GM12878 (cell line): Measurements from ENCODE around the gene PDE6G. TPM values are rescaled to one million over a fixed set of nuclear protein-coding genes. Genes with fewer than 3 reads are reported as not detected.

Source experiments
- ATAC-seq: fragments of 200-7000 bp; cut with Tn5 transposase; 3 replicates; pipeline ENCODE4 v1.9.1; 2020; ENCODE audit warnings: mild to moderate bottlenecking, moderate library complexity
- BruUV-seq: library from RNA; stranded (reverse); fragments of 400-500 nt; replicated peaks from 2 replicates; lab custom pipeline; 2021; lab: Mats Ljungman, UMichigan
- CTCF ChIA-PET: fragments of 300-600 bp; sonication (Branson Sonifier 250); formaldehyde crosslinking; extraction: SDS; loops from one replicate; lab custom pipeline; 2021; ENCODE audit warnings: inconsistent platforms; lab: Yijun Ruan, JAX
- POLR2A ChIA-PET: fragments of 350-600 bp; formaldehyde crosslinking; extraction: SDS; loops from one replicate; lab custom pipeline; 2021; ENCODE audit warnings: inconsistent platforms; lab: Charles Lee
- RAD21 ChIA-PET: fragments of 300-600 bp; sonication (Branson Sonifier 250); formaldehyde crosslinking; loops from one replicate; lab custom pipeline; 2023; ENCODE audit warnings: antibody characterized with exemption; ENCODE audit not compliant: unreplicated experiment; lab: Charles Lee
- SMC1A ChIA-PET: fragments of 300-600 bp; sonication (Branson Sonifier 250); formaldehyde crosslinking; loops from one replicate; lab custom pipeline; 2023; ENCODE audit not compliant: unreplicated experiment, uncharacterized antibody; lab: Charles Lee
- DNase-seq: peaks from one replicate; pipeline ENCODE4 v3.0.0-alpha.2; 2011; ENCODE audit warnings: low read depth, low spot score
- FAIRE-seq: peaks from 3 replicates; lab custom pipeline; 2011; peaks lifted over from hg19 to GRCh38; lab: Jason Lieb, UNC
- H2AFZ ChIP-seq: 2 replicates; pipeline ENCODE4 v1.6.0; 2011; ENCODE audit warnings: low read depth, low read length, control low read depth; ENCODE audit not compliant: control insufficient read depth
- H3K27ac ChIP-seq: 2 replicates; pipeline ENCODE4 v1.5.1; 2011; ENCODE audit warnings: control low read depth; ENCODE audit not compliant: control insufficient read depth, insufficient read depth
- H3K27me3 ChIP-seq, 2 experiments: replicated peaks in 1 of 2; 2 replicates each; pipeline versions ENCODE4 v1.6.0 to v1.6.1; 2011; ENCODE audit warnings: low read length in 1 of 2; ENCODE audit not compliant: control insufficient read depth in 2 of 2, insufficient read depth in 2 of 2
- H3K36me3 ChIP-seq, 2 experiments: 2 replicates each; pipeline ENCODE4 v1.5.1; 2011; ENCODE audit warnings: low read length in 1 of 2; ENCODE audit not compliant: control insufficient read depth in 2 of 2, insufficient read depth in 2 of 2
- H3K4me1 ChIP-seq: 2 replicates; pipeline ENCODE4 v1.6.1; 2011; ENCODE audit warnings: mild to moderate bottlenecking, low read length, moderate library complexity, mixed read lengths; ENCODE audit not compliant: control insufficient read depth, insufficient read depth
- H3K4me2 ChIP-seq: 2 replicates; pipeline ENCODE4 v1.6.0; 2011; ENCODE audit warnings: control low read depth; ENCODE audit not compliant: control insufficient read depth, insufficient read depth
- H3K4me3 ChIP-seq: fragments of 200-600 bp; sonication (generic); 2 replicates; pipeline ENCODE4 v1.5.1; 2016
- H3K79me2 ChIP-seq: 2 replicates; pipeline ENCODE4 v1.6.0; 2011; ENCODE audit warnings: low read length; ENCODE audit not compliant: control insufficient read depth, insufficient read depth
- H3K9ac ChIP-seq: 2 replicates; pipeline ENCODE4 v1.8.0; 2011; ENCODE audit warnings: low read length, control low read depth, mixed read lengths; ENCODE audit not compliant: control insufficient read depth, insufficient read depth
- H3K9me3 ChIP-seq: replicated peaks from 3 replicates; pipeline ENCODE4 v1.5.1; 2011; ENCODE audit warnings: mild to moderate bottlenecking, low read length; ENCODE audit not compliant: control insufficient read depth, insufficient read depth
- H4K20me1 ChIP-seq: 2 replicates; pipeline ENCODE4 v1.6.0; 2011; ENCODE audit not compliant: control insufficient read depth, insufficient read depth
- CEBPB ChIP-seq, 2 experiments: fragments of 150-350 bp in 1 of 2; IDR thresholded peaks; 2 replicates each; pipeline ENCODE4 v1.6.1; 2012 to 2014; ENCODE audit warnings: low read depth in 2 of 2, low read length in 2 of 2, borderline replicate concordance in 1 of 2, inconsistent platforms in 1 of 2
- GATAD2B ChIP-seq: fragments of 450-650 bp; conservative IDR thresholded peaks from 2 replicates; pipeline ENCODE4 v1.6.1; 2017; ENCODE audit warnings: low read depth, mild to moderate bottlenecking, moderate library complexity
- NBN ChIP-seq: fragments of 450-650 bp; IDR thresholded peaks from 2 replicates; pipeline ENCODE4 v1.6.1; 2016
- NKRF ChIP-seq: fragments of 450-650 bp; conservative IDR thresholded peaks from 2 replicates; pipeline ENCODE4 v1.6.1; 2017; ENCODE audit warnings: mild to moderate bottlenecking, moderate library complexity
- RAD21 ChIP-seq: IDR thresholded peaks from 2 replicates; pipeline ENCODE4 v1.6.1; 2011; ENCODE audit warnings: mild to moderate bottlenecking, low read depth, low read length, moderate library complexity; ENCODE audit not compliant: insufficient read depth
- RB1 ChIP-seq: fragments of 450-650 bp; formaldehyde crosslinking; IDR thresholded peaks from 2 replicates; pipeline ENCODE4 v1.6.1; 2017; ENCODE audit warnings: mild to moderate bottlenecking, borderline replicate concordance
- RELA ChIP-seq: fragments of 450-650 bp; IDR thresholded peaks from 2 replicates; pipeline ENCODE4 v1.8.0; 2014; ENCODE audit warnings: borderline replicate concordance; ENCODE audit not compliant: partially characterized antibody
- SMAD5 ChIP-seq: IDR thresholded peaks from 2 replicates; pipeline ENCODE4 v1.6.1; 2016; ENCODE audit warnings: antibody characterized with exemption, low read depth
- SMC3 ChIP-seq: IDR thresholded peaks from 2 replicates; pipeline ENCODE4 v1.6.1; 2011; ENCODE audit warnings: low read length, improper control_type of control experiment, borderline replicate concordance
- YY1 ChIP-seq: IDR thresholded peaks from 2 replicates; pipeline ENCODE4 v1.6.1; 2011; ENCODE audit warnings: low read depth, mild to moderate bottlenecking, low read length
- ZBTB11 ChIP-seq: fragments of 450-650 bp; formaldehyde crosslinking; IDR thresholded peaks from 2 replicates; pipeline ENCODE4 v1.5.0; 2022; ENCODE audit warnings: mild to moderate bottlenecking, missing genetic modification characterization
- ZNF274 ChIP-seq: IDR thresholded peaks from one replicate; pipeline ENCODE4 v1.8.0; 2011; ENCODE audit not compliant: insufficient read length, insufficient read depth
- ZNF687 ChIP-seq: fragments of 450-650 bp; IDR thresholded peaks from 2 replicates; pipeline ENCODE4 v1.6.1; 2017; ENCODE audit warnings: mild to moderate bottlenecking, moderate library complexity
- WGBS: methylation state at CpG from one replicate; pipeline ENCODE4 v1.1.6; 2016; ENCODE audit warnings: low lambda C conversion rate; ENCODE audit not compliant: insufficient replicate concordance, insufficient coverage; ENCODE audit errors: missing lambda C conversion rate; 5-methylcytosine and 5-hydroxymethylcytosine counted together
- in situ Hi-C: fragments of 300-500 bp; cut with MboI; formaldehyde crosslinking; loops from 9 replicates; pipeline ENCODE4 v1.14.3; 2018; ENCODE audit warnings: mixed read lengths
- intact Hi-C: fragments of 100-400 bp; cut with micrococcal nuclease; formaldehyde crosslinking; loops from one replicate; pipeline ENCODE4 v1.14.2; 2022; ENCODE audit not compliant: unreplicated experiment
- polyA plus RNA-seq, 11 experiments: library from polyadenylated mRNA; depleted of rRNA in 4 of 11; unstranded in 6 of 11; stranded (reverse) in 5 of 11; fragments of >200 nt; fragmentation: Nextera tagmentation in 4 of 11; fragmentation: Illumina TruSeq in 1 of 11; extraction: Ambion mirVana in 4 of 11; extraction: Trizol in 1 of 11; gene quantifications; 1 replicate in 1 of 11; 2 replicates in 10 of 11; pipeline versions ENCODE4 v1.2.1 to v1.2.3, GENCODE V29; 2011 to 2016; ENCODE audit warnings: inconsistent platforms in 2 of 11, missing spikeins in 2 of 11, low read depth in 1 of 11
- total RNA-seq, 4 experiments: library from RNA; depleted of rRNA in 3 of 4; stranded (reverse); fragments of >200 nt in 3 of 4; fragmentation: Illumina TruSeq in 1 of 4; extraction: Trizol in 1 of 4; gene quantifications; 2 replicates each; pipeline versions ENCODE4 v1.2.1 to v1.2.3, GENCODE V29; 2013 to 2021

Gene PDE6G
- total and polyA plus RNA-seq, 10 of the 15 experiments (the other 5 are each of a cell fraction or from before 2014, with no cell fraction given) = 0.55 to 12.1 (median 4.3) TPM

DNA sequence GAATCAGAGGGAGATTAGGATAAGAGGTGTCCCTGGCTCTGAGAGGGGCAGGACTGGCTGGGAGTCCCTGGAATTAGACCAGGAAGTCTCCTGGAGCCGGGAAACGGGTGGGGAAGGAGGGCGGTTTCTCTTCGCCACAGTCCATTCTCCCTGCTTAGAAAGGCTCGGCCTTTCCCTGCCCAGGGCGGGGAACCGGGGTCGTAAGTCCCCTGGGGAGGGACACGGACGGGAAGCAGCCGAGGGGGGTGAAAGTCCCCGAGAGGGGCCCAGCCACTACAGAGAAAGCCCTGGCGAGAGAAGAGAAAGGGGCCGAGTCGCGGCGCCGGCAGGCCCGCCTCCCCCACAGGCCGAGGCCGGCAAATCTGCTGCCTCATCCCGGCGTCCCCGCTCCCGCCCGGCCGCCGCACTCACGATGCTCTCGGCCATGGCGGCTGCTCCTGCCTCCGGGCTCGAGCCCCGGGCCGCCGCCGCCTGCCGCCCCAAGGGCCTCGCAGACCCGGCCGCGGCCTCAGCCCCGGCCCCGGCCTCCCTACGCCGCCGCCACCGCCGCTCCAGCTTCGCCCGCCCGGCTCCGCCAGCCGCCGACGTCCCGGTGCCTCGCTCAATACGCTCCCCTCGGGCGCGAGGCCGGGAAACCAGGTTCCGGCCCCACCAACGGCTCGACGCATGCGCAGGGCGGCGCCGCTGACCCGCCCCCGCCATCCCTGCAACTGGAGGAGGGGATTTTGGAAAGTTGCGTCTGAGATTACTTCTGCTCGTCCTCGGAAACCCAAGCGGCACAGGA lies 19.6 kb downstream of the PDE6G start, which contains the start of the genes NPLOC4 and TSPAN10:
NPLOC4 (minus strand) TSS at position 608 of the 784 bp plus-strand sequence; CDS start at position 426, 182 bp downstream.
TSPAN10 (plus strand) TSS at position 692 of the 784 bp plus-strand sequence. CDS start 5,217 bp downstream, outside the sequence.
- H3K27me3 ChIP-seq = no peaks in the 10 kb centered on the region
- FAIRE-seq = peak; percentile 65
- TF ChIP-seq NBN (0 out of 2 replicates have a peak, but pooled peaks have one; percentile 42), SMAD5 (peak; percentile 56; the same call in 1 of the 2 replicates), ZNF687 (peak; percentile 78), ZNF274 (no peak), ZBTB11 (CRISPR knock-in tag) (peak; percentile 96), GATAD2B (peak; percentile 98), RB1 (peak; percentile 97; the same call in 1 of the 2 replicates), NKRF (peak; percentile 97), RELA (peak; percentile 89), CEBPB (IDR thresholded peaks at IDR 0.05; ENCODE audit: borderline replicate concordance in 1 of 2, low read depth in 2 of 2, low read length in 2 of 2) (no peak), RAD21 (0 out of 2 replicates have a peak, but pooled peaks have one; percentile 10), YY1 (peak; percentile 91), SMC3 (peak; percentile 5; the same call in 1 of the 2 replicates)

More for the DNA sequence above, 19.6 kb downstream of the PDE6G start, which contains the start of the genes NPLOC4 and TSPAN10:
- DNase-seq (peak; percentile 49), ATAC-seq (peak; percentile 90)
- SMC1A ChIA-PET = no interaction called here
- BruUV-seq = no TSS peak
- Histone ChIP-seq H3K27ac (peak within 1 kb of the TSS; percentile 80), H3K9me3 (no peaks in the 10 kb centered on the region), H3K36me3 (no peaks in the 10 kb centered on the region), H3K79me2 (peaks cover 36% of the 10 kb centered on the region), H3K4me1 (peaks cover 4% of the 10 kb centered on the region), H3K9ac (peak within 1 kb of the TSS; percentile 90), H2AFZ (peak within 1 kb of the TSS; percentile 100), H3K4me3 (peak within 1 kb of the TSS; percentile 90), H3K4me2 (peak within 1 kb of the TSS; percentile 88), H4K20me1 (no peaks in the 10 kb centered on the region)
- intact Hi-C loops (loop anchor here (2.0 kb wide), 1 partner anchor 30 kb away; the partner anchor contains the start of genes CCDC137 and OXLD1), in situ Hi-C loops (no loop called here)
- CTCF ChIA-PET = interaction anchor here (0.6 to 0.7 kb wide), 2 partner anchors 49 to 1640 kb away, joined by 3 to 4 read pairs; no protein-coding TSS in a partner anchor
- RAD21 ChIA-PET = no interaction called here
- under 1% methylated on average over 45 of the region's 77 CpGs for WGBS
- POLR2A ChIA-PET = interaction anchor here (0.6 kb wide), 1 partner anchor 31 kb away, joined by 12 read pairs; no protein-coding TSS in a partner anchor
